ENCODE measurements around the gene SLC37A1.

DNA sequence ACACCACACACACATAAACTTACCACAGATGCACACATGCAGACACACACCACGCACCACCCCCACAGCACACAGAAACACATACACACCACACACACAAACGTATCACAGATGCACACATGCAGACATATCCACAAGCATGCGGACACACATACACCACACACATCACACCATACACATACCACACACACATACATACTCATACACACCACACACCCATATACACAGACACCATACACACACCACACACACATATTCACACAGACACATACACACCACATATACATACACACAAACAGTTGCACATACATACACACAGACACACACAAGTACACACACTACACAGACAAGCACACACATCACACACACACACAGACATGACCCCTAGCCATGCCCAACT is 102.3 kb downstream of the SLC37A1 start:
- TF ChIP-seq, protein P1, sequence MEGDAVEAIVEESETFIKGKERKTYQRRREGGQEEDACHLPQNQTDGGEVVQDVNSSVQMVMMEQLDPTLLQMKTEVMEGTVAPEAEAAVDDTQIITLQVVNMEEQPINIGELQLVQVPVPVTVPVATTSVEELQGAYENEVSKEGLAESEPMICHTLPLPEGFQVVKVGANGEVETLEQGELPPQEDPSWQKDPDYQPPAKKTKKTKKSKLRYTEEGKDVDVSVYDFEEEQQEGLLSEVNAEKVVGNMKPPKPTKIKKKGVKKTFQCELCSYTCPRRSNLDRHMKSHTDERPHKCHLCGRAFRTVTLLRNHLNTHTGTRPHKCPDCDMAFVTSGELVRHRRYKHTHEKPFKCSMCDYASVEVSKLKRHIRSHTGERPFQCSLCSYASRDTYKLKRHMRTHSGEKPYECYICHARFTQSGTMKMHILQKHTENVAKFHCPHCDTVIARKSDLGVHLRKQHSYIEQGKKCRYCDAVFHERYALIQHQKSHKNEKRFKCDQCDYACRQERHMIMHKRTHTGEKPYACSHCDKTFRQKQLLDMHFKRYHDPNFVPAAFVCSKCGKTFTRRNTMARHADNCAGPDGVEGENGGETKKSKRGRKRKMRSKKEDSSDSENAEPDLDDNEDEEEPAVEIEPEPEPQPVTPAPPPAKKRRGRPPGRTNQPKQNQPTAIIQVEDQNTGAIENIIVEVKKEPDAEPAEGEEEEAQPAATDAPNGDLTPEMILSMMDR (IDR thresholded peaks at IDR 0.05; ENCODE audit: low read depth, low read length, missing input control), result no peak
- TF ChIP-seq, protein P2, sequence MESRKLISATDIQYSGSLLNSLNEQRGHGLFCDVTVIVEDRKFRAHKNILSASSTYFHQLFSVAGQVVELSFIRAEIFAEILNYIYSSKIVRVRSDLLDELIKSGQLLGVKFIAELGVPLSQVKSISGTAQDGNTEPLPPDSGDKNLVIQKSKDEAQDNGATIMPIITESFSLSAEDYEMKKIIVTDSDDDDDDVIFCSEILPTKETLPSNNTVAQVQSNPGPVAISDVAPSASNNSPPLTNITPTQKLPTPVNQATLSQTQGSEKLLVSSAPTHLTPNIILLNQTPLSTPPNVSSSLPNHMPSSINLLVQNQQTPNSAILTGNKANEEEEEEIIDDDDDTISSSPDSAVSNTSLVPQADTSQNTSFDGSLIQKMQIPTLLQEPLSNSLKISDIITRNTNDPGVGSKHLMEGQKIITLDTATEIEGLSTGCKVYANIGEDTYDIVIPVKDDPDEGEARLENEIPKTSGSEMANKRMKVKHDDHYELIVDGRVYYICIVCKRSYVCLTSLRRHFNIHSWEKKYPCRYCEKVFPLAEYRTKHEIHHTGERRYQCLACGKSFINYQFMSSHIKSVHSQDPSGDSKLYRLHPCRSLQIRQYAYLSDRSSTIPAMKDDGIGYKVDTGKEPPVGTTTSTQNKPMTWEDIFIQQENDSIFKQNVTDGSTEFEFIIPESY (IDR thresholded peaks at IDR 0.05), result no peak
- TF ChIP-seq, protein P3, sequence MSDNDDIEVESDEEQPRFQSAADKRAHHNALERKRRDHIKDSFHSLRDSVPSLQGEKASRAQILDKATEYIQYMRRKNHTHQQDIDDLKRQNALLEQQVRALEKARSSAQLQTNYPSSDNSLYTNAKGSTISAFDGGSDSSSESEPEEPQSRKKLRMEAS (IDR thresholded peaks at IDR 0.05), result no peak
- TF ChIP-seq YY1 (IDR thresholded peaks at IDR 0.05) (no peak), GABPA (IDR thresholded peaks at IDR 0.05 in 1 of 2, conservative IDR thresholded peaks at IDR 0.05 in 1 of 2) (no peak), RXRA (IDR thresholded peaks at IDR 0.05) (no peak), JUND (IDR thresholded peaks at IDR 0.05) (no peak), HNF4G (IDR thresholded peaks at IDR 0.05) (no peak)
- TF ChIP-seq, protein P4, sequence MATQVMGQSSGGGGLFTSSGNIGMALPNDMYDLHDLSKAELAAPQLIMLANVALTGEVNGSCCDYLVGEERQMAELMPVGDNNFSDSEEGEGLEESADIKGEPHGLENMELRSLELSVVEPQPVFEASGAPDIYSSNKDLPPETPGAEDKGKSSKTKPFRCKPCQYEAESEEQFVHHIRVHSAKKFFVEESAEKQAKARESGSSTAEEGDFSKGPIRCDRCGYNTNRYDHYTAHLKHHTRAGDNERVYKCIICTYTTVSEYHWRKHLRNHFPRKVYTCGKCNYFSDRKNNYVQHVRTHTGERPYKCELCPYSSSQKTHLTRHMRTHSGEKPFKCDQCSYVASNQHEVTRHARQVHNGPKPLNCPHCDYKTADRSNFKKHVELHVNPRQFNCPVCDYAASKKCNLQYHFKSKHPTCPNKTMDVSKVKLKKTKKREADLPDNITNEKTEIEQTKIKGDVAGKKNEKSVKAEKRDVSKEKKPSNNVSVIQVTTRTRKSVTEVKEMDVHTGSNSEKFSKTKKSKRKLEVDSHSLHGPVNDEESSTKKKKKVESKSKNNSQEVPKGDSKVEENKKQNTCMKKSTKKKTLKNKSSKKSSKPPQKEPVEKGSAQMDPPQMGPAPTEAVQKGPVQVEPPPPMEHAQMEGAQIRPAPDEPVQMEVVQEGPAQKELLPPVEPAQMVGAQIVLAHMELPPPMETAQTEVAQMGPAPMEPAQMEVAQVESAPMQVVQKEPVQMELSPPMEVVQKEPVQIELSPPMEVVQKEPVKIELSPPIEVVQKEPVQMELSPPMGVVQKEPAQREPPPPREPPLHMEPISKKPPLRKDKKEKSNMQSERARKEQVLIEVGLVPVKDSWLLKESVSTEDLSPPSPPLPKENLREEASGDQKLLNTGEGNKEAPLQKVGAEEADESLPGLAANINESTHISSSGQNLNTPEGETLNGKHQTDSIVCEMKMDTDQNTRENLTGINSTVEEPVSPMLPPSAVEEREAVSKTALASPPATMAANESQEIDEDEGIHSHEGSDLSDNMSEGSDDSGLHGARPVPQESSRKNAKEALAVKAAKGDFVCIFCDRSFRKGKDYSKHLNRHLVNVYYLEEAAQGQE (IDR thresholded peaks at IDR 0.05), result no peak

Measured in liver (tissue), 3 donors.